Bronchial epithelial cell (primary cell): ENCODE data around the gene TAOK2. TPM values are rescaled to one million over a fixed set of nuclear protein-coding genes. Genes with fewer than 3 reads are reported as not detected.

ENCODE experiments used
- DNase-seq: peaks from one replicate; pipeline ENCODE4 v3.0.0-alpha.2; 2010; ENCODE audit warnings: low read depth
- FAIRE-seq: peaks from 2 replicates; lab custom pipeline; 2011; peaks lifted over from hg19 to GRCh38; lab: Jason Lieb, UNC
- H3K27me3 ChIP-seq: 2 replicates; pipeline ENCODE4 v1.5.1; 2011; ENCODE audit warnings: low read length; ENCODE audit not compliant: control insufficient read depth, insufficient read depth
- H3K36me3 ChIP-seq: 2 replicates; pipeline ENCODE4 v1.5.1; 2011; ENCODE audit warnings: low read length; ENCODE audit not compliant: control insufficient read depth, insufficient read depth
- H3K4me3 ChIP-seq: 2 replicates; pipeline ENCODE4 v1.5.1; 2011; ENCODE audit warnings: mild to moderate bottlenecking, low read depth, low read length, control low read depth
- CTCF ChIP-seq: IDR thresholded peaks from 2 replicates; pipeline ENCODE4 v1.5.1; 2011; ENCODE audit warnings: mild to moderate bottlenecking, moderate library complexity, low read length, control low read depth, inconsistent platforms; ENCODE audit not compliant: insufficient read depth, severe bottlenecking
- total RNA-seq: library from RNA; depleted of rRNA; stranded (reverse); fragments of >200 nt; gene quantifications from 2 replicates; pipeline ENCODE4 v1.2.1, GENCODE V29; 2014

Gene TAOK2
- total RNA-seq, 1 donor from 2014 or later = 24.7 TPM

- peak overlapping the region; percentile 91 for H3K4me3 ChIP-seq
- no peak for TF ChIP-seq CTCF
- no peak for FAIRE-seq
- no peak for DNase-seq
- H3K27me3 ChIP-seq = no peaks in the 10 kb centered on the region
- H3K36me3 ChIP-seq = peaks cover 14% of the 10 kb centered on the region
These were observed 23.1 kb downstream of the TAOK2 start for GRCh38 chr16:29996766-29997250.

GRCh38 chr16:29999605-30000004 is 25.9 kb downstream of the TAOK2 start:
- Histone ChIP-seq H3K4me3 (no peak overlapping the region), H3K27me3 (no peaks in the 10 kb centered on the region), H3K36me3 (peaks cover 9% of the 10 kb centered on the region)
- FAIRE-seq (no peak), DNase-seq (no peak)
- TF ChIP-seq CTCF = no peak

GRCh38 chr16:30000735-30001631 is 27.3 kb downstream of the TAOK2 start:
- H3K36me3 ChIP-seq = peaks cover 9% of the 10 kb centered on the region
- DNase-seq (no peak), FAIRE-seq (no peak)
- no peak for TF ChIP-seq CTCF
- H3K27me3 ChIP-seq = no peaks in the 10 kb centered on the region
- H3K4me3 ChIP-seq = no peak overlapping the region

DNA sequence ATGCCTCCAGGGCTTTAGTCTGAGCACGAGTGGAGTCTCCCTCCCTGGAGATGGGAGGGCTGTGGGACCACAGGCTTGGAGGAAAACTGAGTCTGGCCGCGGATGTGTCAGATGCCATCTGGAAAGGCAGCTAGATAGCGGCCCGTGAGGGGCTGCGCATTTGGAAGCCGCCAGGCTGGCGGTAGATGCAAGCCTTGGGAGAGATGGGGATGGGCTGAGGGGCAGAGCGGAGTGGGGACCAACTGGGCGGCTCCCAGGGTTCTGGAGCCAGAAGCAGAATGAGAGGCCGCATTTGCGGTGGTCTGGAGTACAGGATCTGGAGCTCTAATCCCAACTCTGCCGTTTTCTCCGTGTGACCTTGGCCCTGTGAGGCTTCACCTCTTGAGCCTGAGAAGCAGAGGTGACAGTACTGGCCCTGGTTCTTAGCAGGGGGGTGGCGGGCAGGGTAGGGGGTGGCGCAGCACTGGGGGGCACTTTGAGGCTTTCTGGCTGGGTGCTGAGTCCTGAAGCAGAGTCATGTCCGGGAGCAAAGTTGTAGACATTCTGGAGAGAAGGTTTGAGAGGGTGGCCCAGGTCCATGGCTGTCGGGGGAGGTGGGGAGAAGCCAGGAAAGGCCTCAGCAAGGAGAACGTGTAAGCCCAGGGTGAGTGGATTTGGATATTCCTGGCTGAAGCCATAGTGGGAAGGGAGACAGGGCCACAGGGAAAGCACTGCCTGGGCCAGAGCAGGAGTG is 29.1 kb downstream of the TAOK2 start:
- FAIRE-seq = no peak
- H3K36me3 ChIP-seq = peaks cover 9% of the 10 kb centered on the region

More for the DNA sequence above, 29.1 kb downstream of the TAOK2 start:
- DNase-seq = no peak
- H3K4me3 ChIP-seq = no peak overlapping the region
- TF ChIP-seq CTCF = no peak
- no peaks in the 10 kb centered on the region for H3K27me3 ChIP-seq
